A549 (cell line): ENCODE results near the gene IFNL2. TPM values are rescaled to one million over a fixed set of nuclear protein-coding genes. Genes with fewer than 3 reads are reported as not detected.

Source experiments
- ATAC-seq, 2 experiments: fragments of 200-7000 bp in 1 of 2; fragments of >200 bp in 1 of 2; cut with Nextera tagmentation in 1 of 2; cut with Tn5 transposase in 1 of 2; 3 replicates each; pipeline versions ENCODE4 v1.8.0 to v1.9.1; 2018 to 2020; ENCODE audit warnings: mild to moderate bottlenecking in 1 of 2, moderate library complexity in 1 of 2
- CTCF ChIA-PET: fragments of 300-600 bp; sonication (Branson Sonifier 250); formaldehyde crosslinking; extraction: SDS; loops from one replicate; lab custom pipeline; 2021; ENCODE audit warnings: antibody characterized with exemption, inconsistent platforms; lab: Yijun Ruan, JAX
- POLR2A ChIA-PET: fragments of 350-600 bp; formaldehyde crosslinking; extraction: SDS; loops from one replicate; lab custom pipeline; 2021; ENCODE audit warnings: antibody characterized with exemption, inconsistent platforms; lab: Yijun Ruan, JAX
- DNase-seq, 2 experiments: peaks; one replicate each; pipeline versions ENCODE4 v3.0.0 to v3.0.0-alpha.2; 2011 to 2016; ENCODE audit warnings: low read depth in 1 of 2, low spot score in 1 of 2
- FAIRE-seq: peaks from 2 replicates; lab custom pipeline; 2011; peaks lifted over from hg19 to GRCh38; lab: Jason Lieb, UNC
- H3K27ac ChIP-seq, 2 experiments: fragments of >200 bp; sonication (Bioruptor Twin); formaldehyde crosslinking; 3 replicates each; pipeline ENCODE4 v1.5.1; 2016 to 2017
- H3K4me1 ChIP-seq: fragments of >200 bp; sonication (Bioruptor Twin); formaldehyde crosslinking; 3 replicates; pipeline ENCODE4 v1.6.1; 2016
- H3K4me2 ChIP-seq: fragments of >200 bp; sonication (Bioruptor Twin); formaldehyde crosslinking; 3 replicates; pipeline ENCODE4 v1.6.1; 2016
- H3K4me3 ChIP-seq: fragments of >200 bp; sonication (Bioruptor Twin); formaldehyde crosslinking; 3 replicates; pipeline ENCODE4 v1.5.1; 2016
- H3K9me3 ChIP-seq: fragments of >200 bp; sonication (Bioruptor Twin); formaldehyde crosslinking; 3 replicates; pipeline ENCODE4 v1.6.1; 2016
- BHLHE40 ChIP-seq: IDR thresholded peaks from 2 replicates; pipeline ENCODE4 v1.6.1; 2012; ENCODE audit warnings: low read depth, low read length, inconsistent platforms
- CBX2 ChIP-seq: fragments of 200-600 bp; sonication (generic); IDR thresholded peaks from 2 replicates; pipeline ENCODE4 v1.6.1; 2016; ENCODE audit warnings: low read depth, mild to moderate bottlenecking, borderline replicate concordance
- CBX8 ChIP-seq: fragments of 200-600 bp; sonication (generic); IDR thresholded peaks from 2 replicates; pipeline ENCODE4 v1.6.1; 2016
- CHD2 ChIP-seq: fragments of 150-350 bp; IDR thresholded peaks from 2 replicates; pipeline ENCODE4 v1.6.1; 2014; ENCODE audit warnings: low read length; ENCODE audit not compliant: partially characterized antibody
- CHD4 ChIP-seq: fragments of 200-600 bp; sonication (generic); IDR thresholded peaks from 2 replicates; pipeline ENCODE4 v1.6.1; 2016; ENCODE audit warnings: antibody characterized with exemption, mild to moderate bottlenecking, borderline replicate concordance
- CTCF ChIP-seq: fragments of >200 bp; sonication (Bioruptor Twin); formaldehyde crosslinking; IDR thresholded peaks from 3 replicates; pipeline ENCODE4 v1.5.1; 2016
- E2F6 ChIP-seq: IDR thresholded peaks from 2 replicates; pipeline ENCODE4 v1.6.1; 2012; ENCODE audit warnings: low read depth, borderline replicate concordance
- EHF ChIP-seq: fragments of 250-450 bp; sonication (Bioruptor Pico); IDR thresholded peaks from 2 replicates; pipeline ENCODE4 v1.5.0; 2020; ENCODE audit warnings: mild to moderate bottlenecking
- ELK1 ChIP-seq: fragments of 150-350 bp; IDR thresholded peaks from 2 replicates; pipeline ENCODE4 v1.6.1; 2014; ENCODE audit warnings: low read depth, mild to moderate bottlenecking, low read length
- FOSL2 ChIP-seq, 2 experiments: fragments of 450-650 bp in 1 of 2; fragments of >200 bp in 1 of 2; sonication (Bioruptor Twin) in 1 of 2; formaldehyde crosslinking; IDR thresholded peaks; 2 replicates each; pipeline versions ENCODE4 v1.5.0 to v1.6.1; 2016 to 2020; ENCODE audit warnings: mild to moderate bottlenecking in 1 of 2, moderate library complexity in 1 of 2
- FOXS1 ChIP-seq: fragments of 250-450 bp; sonication (Bioruptor Pico); IDR thresholded peaks from 2 replicates; pipeline ENCODE4 v1.5.0; 2020; ENCODE audit warnings: mild to moderate bottlenecking, moderate library complexity
- GATA3 ChIP-seq: IDR thresholded peaks from 2 replicates; pipeline ENCODE4 v1.6.1; 2012; ENCODE audit warnings: borderline replicate concordance
- HEYL ChIP-seq: fragments of 250-450 bp; sonication (Bioruptor Pico); IDR thresholded peaks from 2 replicates; pipeline ENCODE4 v1.8.0; 2021; ENCODE audit warnings: mild to moderate bottlenecking, moderate library complexity
- HMGXB4 ChIP-seq: fragments of 250-450 bp; sonication (Bioruptor Pico); IDR thresholded peaks from 2 replicates; pipeline ENCODE4 v1.5.0; 2021; ENCODE audit warnings: mild to moderate bottlenecking, moderate library complexity, borderline replicate concordance
- HOXB5 ChIP-seq: fragments of 250-450 bp; sonication (Bioruptor Pico); IDR thresholded peaks from 2 replicates; pipeline ENCODE4 v1.5.0; 2020; ENCODE audit warnings: mild to moderate bottlenecking, moderate library complexity
- KDM1A ChIP-seq: fragments of 200-600 bp; sonication (generic); IDR thresholded peaks from 2 replicates; pipeline ENCODE4 v1.6.1; 2016; ENCODE audit warnings: low read depth, mild to moderate bottlenecking
- MAX ChIP-seq: IDR thresholded peaks from 2 replicates; pipeline ENCODE4 v1.6.1; 2012
- MYC ChIP-seq: IDR thresholded peaks from 2 replicates; pipeline ENCODE4 v1.6.1; 2012; ENCODE audit warnings: mild to moderate bottlenecking, inconsistent platforms, low read length, improper control_type of control experiment, borderline replicate concordance
- PBX3 ChIP-seq: IDR thresholded peaks from 2 replicates; pipeline ENCODE4 v1.6.1; 2012
- POLR2AphosphoS2 ChIP-seq: conservative IDR thresholded peaks from 2 replicates; pipeline ENCODE4 v1.6.1; 2012; ENCODE audit warnings: low read length, improper control_type of control experiment, inconsistent platforms
- RAD21 ChIP-seq, 2 experiments: fragments of >200 bp in 1 of 2; sonication (Bioruptor Twin) in 1 of 2; formaldehyde crosslinking in 1 of 2; IDR thresholded peaks in 1 of 2; conservative IDR thresholded peaks in 1 of 2; 2 replicates in 1 of 2; 3 replicates in 1 of 2; pipeline ENCODE4 v1.6.1; 2012 to 2018; ENCODE audit warnings: inconsistent platforms in 1 of 2
- RARB ChIP-seq: fragments of 250-450 bp; sonication (Bioruptor Pico); IDR thresholded peaks from 2 replicates; pipeline ENCODE4 v1.8.0; 2021; ENCODE audit warnings: mild to moderate bottlenecking, moderate library complexity
- RNF2 ChIP-seq: fragments of 200-600 bp; sonication (generic); IDR thresholded peaks from 2 replicates; pipeline ENCODE4 v1.6.1; 2016; ENCODE audit warnings: low read depth, mild to moderate bottlenecking, antibody characterized with exemption, moderate library complexity, borderline replicate concordance
- SREBF2 ChIP-seq: fragments of 450-650 bp; IDR thresholded peaks from 2 replicates; pipeline ENCODE4 v1.6.1; 2014; ENCODE audit warnings: mild to moderate bottlenecking, moderate library complexity
- TFCP2L1 ChIP-seq: fragments of 250-450 bp; sonication (Bioruptor Pico); IDR thresholded peaks from 2 replicates; pipeline ENCODE4 v1.5.0; 2021; ENCODE audit warnings: mild to moderate bottlenecking
- TP53 ChIP-seq: fragments of 250-450 bp; sonication (Bioruptor Pico); IDR thresholded peaks from 2 replicates; pipeline ENCODE4 v1.5.0; 2021; ENCODE audit warnings: mild to moderate bottlenecking, moderate library complexity
- ZNF302 ChIP-seq: fragments of 250-450 bp; sonication (Bioruptor Pico); IDR thresholded peaks from 2 replicates; pipeline ENCODE4 v1.9.0; 2021; ENCODE audit warnings: inconsistent platforms, mild to moderate bottlenecking, moderate library complexity
- ZSCAN20 ChIP-seq: fragments of 250-450 bp; sonication (Bioruptor Pico); IDR thresholded peaks from 2 replicates; pipeline ENCODE4 v1.8.0; 2022; ENCODE audit warnings: mild to moderate bottlenecking, moderate library complexity
- WGBS: methylation state at CpG from one replicate; pipeline ENCODE4 v1.1.6; 2017; ENCODE audit errors: missing lambda C conversion rate; 5-methylcytosine and 5-hydroxymethylcytosine counted together
- polyA plus RNA-seq, 4 experiments: library from polyadenylated mRNA; depleted of rRNA in 3 of 4; stranded (reverse); fragments of >200 nt; fragmentation: RNase III in 1 of 4; extraction: RNeasy Plus Mini Kit Qiagen cat#74134 plus additional on column Dnase treatment in 1 of 4; gene quantifications; 2 replicates in 3 of 4; 3 replicates in 1 of 4; pipeline ENCODE4 v1.2.3, GENCODE V29; 2011 to 2017

IFNL2 gene
- polyA plus RNA-seq, 2 of the 4 experiments (the other 2 are of a cell fraction), result not detected

GRCh38 chr19:39282021-39282420 is 13.8 kb downstream of the IFNL2 start:
- no peak for TF ChIP-seq SREBF2
- no peak for TF ChIP-seq GATA3
- no peak for TF ChIP-seq KDM1A
- TF ChIP-seq TP53 (CRISPR knock-in tag), result no peak
- no peak for TF ChIP-seq ZSCAN20 (CRISPR knock-in tag)
- TF ChIP-seq ELK1, result no peak
- no peak for TF ChIP-seq BHLHE40
- no peak for TF ChIP-seq PBX3
- no peak for TF ChIP-seq CBX8
- TF ChIP-seq MAX, result no peak
- TF ChIP-seq ZNF302 (CRISPR knock-in tag), result no peak
- TF ChIP-seq RAD21 (conservative IDR thresholded peaks at IDR 0.05 in 1 of 2, IDR thresholded peaks at IDR 0.05 in 1 of 2), result no peak
- no peak for TF ChIP-seq FOSL2 (IDR thresholded peaks at IDR 0.05)
- no peak for TF ChIP-seq FOSL2 (CRISPR knock-in tag; IDR thresholded peaks at IDR 0.05)
- no peak for TF ChIP-seq E2F6
- no peak for TF ChIP-seq CBX2
- TF ChIP-seq RARB (CRISPR knock-in tag), result no peak
- no peak for TF ChIP-seq CHD4
- H3K4me1 ChIP-seq, result peaks cover 3% of the 10 kb centered on the region; the same call in 1 of the 3 replicates
- H3K4me3 ChIP-seq, result no peak overlapping the region
- H3K9me3 ChIP-seq, result peaks cover 48% of the 10 kb centered on the region
- CTCF ChIA-PET, result interaction anchor here (0.7 to 2.2 kb wide), 4 partner anchors 8 to 95 kb away, joined by 4 to 7 read pairs (median 6); partner anchors contain the start of gene IFNL1
- POLR2A ChIA-PET, result no interaction called here
- no peak overlapping the region for H3K27ac ChIP-seq
- H3K4me2 ChIP-seq, result no peak overlapping the region
- FAIRE-seq, result no peak
- no peak for DNase-seq
- WGBS, result 2% methylated on average over 1 of the region's 1 CpG
- no peak for ATAC-seq

- WGBS, result 1% methylated on average over 1 of the region's 1 CpG
- no peak overlapping the region for H3K4me2 ChIP-seq
- POLR2A ChIA-PET, result no interaction called here
- TF ChIP-seq CTCF (no peak), RNF2 (no peak)
- TF ChIP-seq, all 56 proteins: peak for 0
- no peak for ATAC-seq
- no peaks in the 10 kb centered on the region for H3K4me1 ChIP-seq
- no peak for FAIRE-seq
- CTCF ChIA-PET, result no interaction called here
- H3K9me3 ChIP-seq, result peaks cover 66% of the 10 kb centered on the region
- no peak overlapping the region for H3K27ac ChIP-seq
- DNase-seq, result no peak
- H3K4me3 ChIP-seq, result no peak overlapping the region
Measured at GRCh38 chr19:39284032-39284431, 15.8 kb downstream of the IFNL2 start.

- DNase-seq (no peak), ATAC-seq (no peak), FAIRE-seq (no peak)
- Histone ChIP-seq H3K4me1 (no peaks in the 10 kb centered on the region), H3K27ac (no peak overlapping the region), H3K4me3 (no peak overlapping the region), H3K4me2 (no peak overlapping the region), H3K9me3 (peaks cover 9% of the 10 kb centered on the region; the same call in 1 of the 3 replicates)
- ChIA-PET POLR2A (no interaction called here), CTCF (interaction anchor here (0.8 to 3.6 kb wide), 7 partner anchors 17 to 323 kb away, joined by 3 to 11 read pairs (median 4); no protein-coding TSS in a partner anchor)
- 68% methylated on average over 4 of the region's 4 CpGs for WGBS
- TF ChIP-seq HEYL (CRISPR knock-in tag), result no peak
- TF ChIP-seq ELK1, result no peak
- TF ChIP-seq MYC, result no peak
- no peak for TF ChIP-seq CHD2
- no peak for TF ChIP-seq POLR2AphosphoS2
- no peak for TF ChIP-seq HOXB5
- TF ChIP-seq EHF (CRISPR knock-in tag), result no peak
- TF ChIP-seq FOXS1 (CRISPR knock-in tag), result no peak
- TF ChIP-seq HMGXB4, result no peak
- no peak for TF ChIP-seq TFCP2L1 (CRISPR knock-in tag)
Measured at GRCh38 chr19:39293394-39293793, 25.2 kb downstream of the IFNL2 start.
